HepG2 (cell line): ENCODE measurements around the gene ADGRG6. TPM values are rescaled to one million over a fixed set of nuclear protein-coding genes. Genes with fewer than 3 reads are reported as not detected.

Source experiments
- ARID2 ChIP-seq: sonication (generic); formaldehyde crosslinking; IDR thresholded peaks from 2 replicates; pipeline ENCODE4 v1.8.1; 2022; ENCODE audit warnings: mild to moderate bottlenecking, missing genetic modification reagents, borderline replicate concordance
- ARNTL ChIP-seq: sonication (generic); formaldehyde crosslinking; IDR thresholded peaks from 2 replicates; pipeline ENCODE4 v1.4.0; 2020; ENCODE audit warnings: mild to moderate bottlenecking, missing genetic modification reagents
- CAMTA2 ChIP-seq: sonication (generic); formaldehyde crosslinking; IDR thresholded peaks from 2 replicates; pipeline ENCODE4 v1.4.0; 2020; ENCODE audit warnings: mild to moderate bottlenecking, missing genetic modification reagents, borderline replicate concordance
- CSRNP1 ChIP-seq: sonication (generic); formaldehyde crosslinking; IDR thresholded peaks from 2 replicates; pipeline ENCODE4 v1.8.1; 2023; ENCODE audit warnings: mild to moderate bottlenecking, missing genetic modification reagents
- FOXO1 ChIP-seq: sonication (generic); formaldehyde crosslinking; IDR thresholded peaks from 2 replicates; pipeline ENCODE4 v1.4.0; 2020; ENCODE audit warnings: missing genetic modification reagents
- GATAD1 ChIP-seq: IDR thresholded peaks from 2 replicates; pipeline ENCODE4 v1.6.1; 2016; ENCODE audit warnings: missing genetic modification reagents, missing compliant biosample characterization
- HBP1 ChIP-seq: IDR thresholded peaks from 2 replicates; pipeline ENCODE4 v1.6.1; 2016; ENCODE audit warnings: low read depth, control low read depth
- NR3C1 ChIP-seq: sonication (generic); formaldehyde crosslinking; IDR thresholded peaks from 2 replicates; pipeline ENCODE4 v1.4.0; 2020; ENCODE audit warnings: missing genetic modification reagents
- REPIN1 ChIP-seq: sonication (generic); formaldehyde crosslinking; IDR thresholded peaks from 2 replicates; pipeline ENCODE4 v1.8.0; 2022; ENCODE audit warnings: missing genetic modification reagents, low read depth, mild to moderate bottlenecking, borderline replicate concordance
- RFXAP ChIP-seq: sonication (generic); formaldehyde crosslinking; IDR thresholded peaks from 2 replicates; pipeline ENCODE4 v1.4.0; 2020; ENCODE audit warnings: missing genetic modification reagents, borderline replicate concordance
- SAP130 ChIP-seq: IDR thresholded peaks from 2 replicates; pipeline ENCODE4 v1.6.1; 2016; ENCODE audit warnings: low read depth
- SMAD9 ChIP-seq: sonication (generic); formaldehyde crosslinking; IDR thresholded peaks from 2 replicates; pipeline ENCODE4 v1.5.1; 2020; ENCODE audit warnings: mild to moderate bottlenecking, missing genetic modification reagents
- SMARCE1 ChIP-seq: fragments of 450-650 bp; IDR thresholded peaks from 2 replicates; pipeline ENCODE4 v1.6.1; 2017; ENCODE audit warnings: borderline replicate concordance
- ZFP37 ChIP-seq: sonication (generic); formaldehyde crosslinking; IDR thresholded peaks from 2 replicates; pipeline ENCODE4 v1.4.0; 2020; ENCODE audit warnings: missing genetic modification reagents, borderline replicate concordance
- ZFYVE20 ChIP-seq: sonication (generic); formaldehyde crosslinking; IDR thresholded peaks from 2 replicates; pipeline ENCODE4 v1.8.0; 2023; ENCODE audit warnings: low read depth, mild to moderate bottlenecking, moderate library complexity, missing genetic modification reagents, borderline replicate concordance
- ZMAT3 ChIP-seq: sonication (generic); formaldehyde crosslinking; conservative IDR thresholded peaks from 2 replicates; pipeline ENCODE4 v1.7.0; 2021; ENCODE audit warnings: missing genetic modification reagents
- ZNF180 ChIP-seq: sonication (generic); formaldehyde crosslinking; IDR thresholded peaks from 2 replicates; pipeline ENCODE4 v1.4.0; 2020; ENCODE audit warnings: low read depth, missing genetic modification reagents, borderline replicate concordance
- ZNF335 ChIP-seq: sonication (generic); formaldehyde crosslinking; IDR thresholded peaks from 2 replicates; pipeline ENCODE4 v1.4.0; 2020; ENCODE audit warnings: missing genetic modification reagents
- ZNF34 ChIP-seq: sonication (generic); formaldehyde crosslinking; IDR thresholded peaks from 2 replicates; pipeline ENCODE4 v1.4.0; 2020; ENCODE audit warnings: mild to moderate bottlenecking, missing genetic modification reagents, borderline replicate concordance
- ZNF468 ChIP-seq: sonication (generic); formaldehyde crosslinking; IDR thresholded peaks from 2 replicates; pipeline ENCODE4 v1.8.0; 2022; ENCODE audit warnings: mild to moderate bottlenecking, moderate library complexity, missing genetic modification reagents
- ZNF576 ChIP-seq: sonication (generic); formaldehyde crosslinking; IDR thresholded peaks from 2 replicates; pipeline ENCODE4 v1.4.0; 2020; ENCODE audit warnings: mild to moderate bottlenecking, missing genetic modification reagents
- ZNF737 ChIP-seq: sonication (generic); formaldehyde crosslinking; IDR thresholded peaks from 2 replicates; pipeline ENCODE4 v1.5.0; 2020; ENCODE audit warnings: missing genetic modification reagents, mild to moderate bottlenecking, borderline replicate concordance
- ZNF747 ChIP-seq: sonication (generic); formaldehyde crosslinking; IDR thresholded peaks from 2 replicates; pipeline ENCODE4 v1.8.1; 2023; ENCODE audit warnings: missing genetic modification reagents, mild to moderate bottlenecking, borderline replicate concordance
- polyA plus RNA-seq, 8 experiments: library from polyadenylated mRNA; depleted of rRNA in 3 of 8; stranded (reverse) in 7 of 8; unstranded in 1 of 8; fragments of >200 nt; fragmentation: Illumina TruSeq in 4 of 8; extraction: Trizol in 4 of 8; gene quantifications; 2 replicates each; pipeline versions ENCODE4 v1.2.1 to v1.2.3, GENCODE V29; 2011 to 2016; ENCODE audit warnings: low read depth in 4 of 8, missing spikeins in 1 of 8, mixed read lengths in 1 of 8; ENCODE audit not compliant: insufficient read depth in 1 of 8
- total RNA-seq, 5 experiments: library from RNA; depleted of rRNA; stranded (reverse); fragments of >200 nt; fragmentation: Illumina TruSeq; extraction: Trizol; gene quantifications; 2 replicates each; pipeline ENCODE4 v1.2.3, GENCODE V29; 2016; ENCODE audit warnings: low read depth in 1 of 5
- TF ChIP-seq, protein P1 (sequence below): sonication (generic); formaldehyde crosslinking; IDR thresholded peaks from 2 replicates; pipeline ENCODE4 v1.5.0; 2020; ENCODE audit warnings: missing genetic modification reagents
- TF ChIP-seq, protein P2 (sequence below): sonication (generic); formaldehyde crosslinking; IDR thresholded peaks from 2 replicates; pipeline ENCODE4 v1.5.0; 2020; ENCODE audit warnings: missing genetic modification reagents

ADGRG6 gene
- total and polyA plus RNA-seq, 2 of the 13 experiments (the other 11 are each of a cell fraction or from before 2014, with no cell fraction given), result 129 to 249 TPM

GRCh38 chr6:142296975-142297604 lies 4.7 kb upstream of the ADGRG6 start (continued):
- TF ChIP-seq HBP1 (CRISPR knock-in tag) (0 out of 2 replicates have a peak, but pooled peaks have one; percentile 42), SMARCE1 (no peak), NR3C1 (no peak), SAP130 (CRISPR knock-in tag) (peak; percentile 61), ZNF468 (CRISPR knock-in tag) (no peak), ZMAT3 (0 out of 2 replicates have a peak, but pooled peaks have one; percentile 39), ZNF335 (no peak), ARNTL (no peak), ZNF34 (CRISPR knock-in tag) (no peak), ZNF180 (CRISPR knock-in tag) (no peak), ZNF737 (CRISPR knock-in tag) (no peak), FOXO1 (CRISPR knock-in tag) (peak; percentile 71; the same call in 1 of the 2 replicates), GATAD1 (CRISPR knock-in tag) (no peak), ARID2 (CRISPR knock-in tag) (0 out of 2 replicates have a peak, but pooled peaks have one; percentile 24), ZFYVE20 (CRISPR knock-in tag) (no peak), CAMTA2 (no peak), SMAD9 (no peak), RFXAP (CRISPR knock-in tag) (no peak), CSRNP1 (CRISPR knock-in tag) (no peak), REPIN1 (CRISPR knock-in tag) (peak; percentile 62; the same call in 1 of the 2 replicates), ZFP37 (CRISPR knock-in tag) (no peak), ZNF747 (CRISPR knock-in tag) (no peak), ZNF576 (CRISPR knock-in tag) (no peak)
- TF ChIP-seq, protein P1, sequence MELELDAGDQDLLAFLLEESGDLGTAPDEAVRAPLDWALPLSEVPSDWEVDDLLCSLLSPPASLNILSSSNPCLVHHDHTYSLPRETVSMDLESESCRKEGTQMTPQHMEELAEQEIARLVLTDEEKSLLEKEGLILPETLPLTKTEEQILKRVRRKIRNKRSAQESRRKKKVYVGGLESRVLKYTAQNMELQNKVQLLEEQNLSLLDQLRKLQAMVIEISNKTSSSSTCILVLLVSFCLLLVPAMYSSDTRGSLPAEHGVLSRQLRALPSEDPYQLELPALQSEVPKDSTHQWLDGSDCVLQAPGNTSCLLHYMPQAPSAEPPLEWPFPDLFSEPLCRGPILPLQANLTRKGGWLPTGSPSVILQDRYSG (CRISPR knock-in tag), result no peak
- TF ChIP-seq, protein P2, sequence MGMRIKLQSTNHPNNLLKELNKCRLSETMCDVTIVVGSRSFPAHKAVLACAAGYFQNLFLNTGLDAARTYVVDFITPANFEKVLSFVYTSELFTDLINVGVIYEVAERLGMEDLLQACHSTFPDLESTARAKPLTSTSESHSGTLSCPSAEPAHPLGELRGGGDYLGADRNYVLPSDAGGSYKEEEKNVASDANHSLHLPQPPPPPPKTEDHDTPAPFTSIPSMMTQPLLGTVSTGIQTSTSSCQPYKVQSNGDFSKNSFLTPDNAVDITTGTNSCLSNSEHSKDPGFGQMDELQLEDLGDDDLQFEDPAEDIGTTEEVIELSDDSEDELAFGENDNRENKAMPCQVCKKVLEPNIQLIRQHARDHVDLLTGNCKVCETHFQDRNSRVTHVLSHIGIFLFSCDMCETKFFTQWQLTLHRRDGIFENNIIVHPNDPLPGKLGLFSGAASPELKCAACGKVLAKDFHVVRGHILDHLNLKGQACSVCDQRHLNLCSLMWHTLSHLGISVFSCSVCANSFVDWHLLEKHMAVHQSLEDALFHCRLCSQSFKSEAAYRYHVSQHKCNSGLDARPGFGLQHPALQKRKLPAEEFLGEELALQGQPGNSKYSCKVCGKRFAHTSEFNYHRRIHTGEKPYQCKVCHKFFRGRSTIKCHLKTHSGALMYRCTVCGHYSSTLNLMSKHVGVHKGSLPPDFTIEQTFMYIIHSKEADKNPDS (CRISPR knock-in tag), result no peak
